Heart right ventricle (tissue), 16 donors: ENCODE results near the gene PARD3. TPM values are rescaled to one million over a fixed set of nuclear protein-coding genes. Genes with fewer than 3 reads are reported as not detected.

ENCODE experiments used
- ATAC-seq, 8 donors: fragments of 200-7000 bp; cut with Tn5 transposase; one replicate each; pipeline ENCODE4 v1.9.1; 2020; ENCODE audit warnings: mild to moderate bottlenecking in 8 of 8, moderate library complexity in 8 of 8, moderate number of reproducible peaks in 1 of 8
- DNase-seq, 2 donors: peaks; one replicate each; pipeline ENCODE4 v3.0.0-alpha.2; 2020
- H3K27ac ChIP-seq, 10 donors: fragments of 200-600 bp; sonication (generic) in 2 of 10; one replicate each; pipeline versions ENCODE4 v1.5.0 to v1.8.0; 2020 to 2022; ENCODE audit warnings: mild to moderate bottlenecking in 3 of 10
- H3K27me3 ChIP-seq, 7 donors: fragments of 200-600 bp; one replicate each; pipeline ENCODE4 v1.8.0; 2021 to 2022; ENCODE audit warnings: mild to moderate bottlenecking in 2 of 7
- H3K36me3 ChIP-seq, 9 donors: fragments of 200-600 bp; sonication (generic) in 1 of 9; one replicate each; pipeline versions ENCODE4 v1.5.0 to v1.8.0; 2020 to 2022; ENCODE audit warnings: mild to moderate bottlenecking in 2 of 9
- H3K4me1 ChIP-seq, 9 donors: fragments of 200-600 bp; sonication (generic) in 1 of 9; one replicate each; pipeline versions ENCODE4 v1.5.0 to v1.8.0; 2020 to 2022; ENCODE audit warnings: mild to moderate bottlenecking in 4 of 9
- H3K4me3 ChIP-seq, 10 donors: fragments of 200-600 bp; sonication (generic) in 2 of 10; one replicate each; pipeline versions ENCODE4 v1.5.0 to v1.8.0; 2020 to 2022; ENCODE audit warnings: mild to moderate bottlenecking in 7 of 10, moderate library complexity in 2 of 10
- H3K9me3 ChIP-seq, 11 donors: fragments of 200-600 bp in 10 of 11; sonication (generic) in 2 of 11; one replicate each; pipeline versions ENCODE4 v1.5.0 to v1.8.0; 2013 to 2022; ENCODE audit warnings: mild to moderate bottlenecking in 2 of 11, control low read depth in 1 of 11, moderate library complexity in 1 of 11
- WGBS, 2 donors: extraction: QIAGEN DNeasy Blood & Tissue Kit; methylation state at CpG; one replicate each; pipeline ENCODE4 v1.1.7; 2013; ENCODE audit warnings: inconsistent platforms in 1 of 2; 5-methylcytosine and 5-hydroxymethylcytosine counted together
- intact Hi-C, 10 donors: fragments of 100-400 bp; cut with DNase I; formaldehyde crosslinking; loops; one replicate each; pipeline versions ENCODE4 v1.11.1 to v1.14.2; 2022
- polyA plus RNA-seq, 2 donors: library from polyadenylated mRNA; stranded (reverse); fragments of 200-250 nt; gene quantifications; one replicate each; pipeline ENCODE4 v1.2.3, GENCODE V29; 2013
- total RNA-seq, 10 donors: library from RNA; stranded (reverse); fragmentation: NEBNext Ultra II Directional in 3 of 10; extraction: Animal tissue kit (Norgen Biotek cat#: 25700) in 3 of 10; gene quantifications; one replicate each; pipeline versions ENCODE4 v1.2.1 to v1.2.4, GENCODE V29; 2021 to 2023
- TF ChIP-seq, protein P1 (sequence below), 9 donors: fragments of 200-600 bp; sonication (generic) in 2 of 9; IDR thresholded peaks; one replicate each; pipeline versions ENCODE4 v1.5.0 to v1.8.0; 2021 to 2022; ENCODE audit warnings: antibody characterized with exemption in 9 of 9, mild to moderate bottlenecking in 5 of 9, moderate library complexity in 1 of 9
- donor health status: Arrhythmogenic right ventricular cardiomyopathy.
- donor health status: ischemic (EF 13 %, LVEDD 7.1; RV severe dilation, severe dysfunction).
- donor health status: healthy with polysubstance abuse.
- donor health status: DM: no; HTN: yes; CAD: no.
- donor health status: DM: no; HTN: no; CAD: no.
- donor health status: ischemic (EF 25% LVEDD 6.9; RV normal size, moderate dysfunction).
- donor health status: ischemic (EF 25% LVEDD 5.7; RV mildly dilated, moderate dysfunction).
- donor health status: healthy.
- donor health status: DM: yes; HTN: yes; CAD: no.
- donor health status: Ischemic cardiomyopathy.
- donor health status: ischemic (EF 35%, LVEDD 5.7; RV mildly dilated, moderate dysfunction).
- donor health status: nonischemic (EF 11% LVEDD 7.7; RV severe dilation, severe dysfunction).
- donor health status: DM: yes; HTN: yes; CAD: no.
- donor health status: PGD.
- donor health status: ischemic (EF 29% LVEDD 5.4; RV normal size, mild dysfunction).
- donor health status: nonischemic (EF 23%, LVEDD 6.1; RV moderate dilation, normal function).

PARD3 gene
- total and polyA plus RNA-seq, 12 donors = 19.7 to 41.8 (median 34.2) TPM

DNA sequence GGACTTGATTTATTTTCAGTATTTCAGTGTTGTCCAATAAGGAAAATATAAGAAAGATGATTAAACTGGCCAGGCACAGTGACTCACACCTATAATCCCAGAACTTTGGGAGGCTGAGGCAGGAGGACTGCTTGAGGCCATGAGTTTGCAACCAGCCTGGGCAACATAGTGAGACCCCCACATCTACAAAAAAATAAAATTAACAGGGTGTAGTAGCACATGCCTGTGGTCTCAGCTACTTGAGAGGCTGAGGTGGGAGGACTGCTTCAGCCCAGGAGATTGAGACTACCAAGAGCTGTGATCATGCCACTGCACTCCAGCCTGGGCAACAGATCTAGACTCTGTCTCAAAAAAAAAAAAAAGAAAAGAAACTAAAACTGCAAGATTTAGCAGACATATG is 138.0 kb downstream of the PARD3 start:
- intact Hi-C loops = loop anchor here in 3 of 10 donors (10.0 kb wide), 3 partner anchors 138 to 348 kb away; partner anchors contain the start of gene PARD3 (in 1 of the 3)

DNA sequence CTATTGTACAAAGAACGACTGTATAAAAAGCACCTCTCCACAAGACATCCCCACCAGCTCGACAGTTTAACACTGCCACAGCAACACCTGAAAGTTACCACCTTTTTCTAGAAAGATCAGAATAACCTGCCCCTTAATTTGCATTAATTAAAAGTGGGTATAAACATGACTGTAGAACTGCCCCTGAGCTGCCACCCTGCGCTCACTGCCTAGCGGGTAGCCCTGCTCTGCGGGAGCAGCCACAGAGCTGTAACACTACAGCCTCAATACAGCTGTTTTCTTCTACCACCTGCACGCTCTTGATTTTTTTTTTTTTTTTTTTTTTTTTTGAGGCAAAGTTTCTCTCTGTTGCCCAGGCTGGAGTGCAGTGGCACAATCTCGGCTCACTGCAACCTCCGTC is 140.9 kb downstream of the PARD3 start:
- no peaks in the 10 kb centered on the region for H3K27me3 ChIP-seq
- no peak overlapping the region for H3K27ac ChIP-seq
- H3K9me3 ChIP-seq = no peaks in the 10 kb centered on the region
- intact Hi-C loops = loop anchor here in 3 of 10 donors (10.0 kb wide), 3 partner anchors 141 to 351 kb away; partner anchors contain the start of gene PARD3 (in 1 of the 3)
- no peak for DNase-seq
- TF ChIP-seq, protein P1, sequence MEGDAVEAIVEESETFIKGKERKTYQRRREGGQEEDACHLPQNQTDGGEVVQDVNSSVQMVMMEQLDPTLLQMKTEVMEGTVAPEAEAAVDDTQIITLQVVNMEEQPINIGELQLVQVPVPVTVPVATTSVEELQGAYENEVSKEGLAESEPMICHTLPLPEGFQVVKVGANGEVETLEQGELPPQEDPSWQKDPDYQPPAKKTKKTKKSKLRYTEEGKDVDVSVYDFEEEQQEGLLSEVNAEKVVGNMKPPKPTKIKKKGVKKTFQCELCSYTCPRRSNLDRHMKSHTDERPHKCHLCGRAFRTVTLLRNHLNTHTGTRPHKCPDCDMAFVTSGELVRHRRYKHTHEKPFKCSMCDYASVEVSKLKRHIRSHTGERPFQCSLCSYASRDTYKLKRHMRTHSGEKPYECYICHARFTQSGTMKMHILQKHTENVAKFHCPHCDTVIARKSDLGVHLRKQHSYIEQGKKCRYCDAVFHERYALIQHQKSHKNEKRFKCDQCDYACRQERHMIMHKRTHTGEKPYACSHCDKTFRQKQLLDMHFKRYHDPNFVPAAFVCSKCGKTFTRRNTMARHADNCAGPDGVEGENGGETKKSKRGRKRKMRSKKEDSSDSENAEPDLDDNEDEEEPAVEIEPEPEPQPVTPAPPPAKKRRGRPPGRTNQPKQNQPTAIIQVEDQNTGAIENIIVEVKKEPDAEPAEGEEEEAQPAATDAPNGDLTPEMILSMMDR (IDR thresholded peaks at IDR 0.05) = no peak
- H3K4me1 ChIP-seq = peaks cover 0 to 16% (median 8%) of the 10 kb centered on the region in 9 donors
- no peaks in the 10 kb centered on the region for H3K36me3 ChIP-seq
- no peak overlapping the region for H3K4me3 ChIP-seq
- 92 to 95% methylated on average over 8 of the region's 8 CpGs for WGBS, 2 donors
- ATAC-seq = no peak

More for the DNA sequence above, 138.0 kb downstream of the PARD3 start:
- no peaks in the 10 kb centered on the region for H3K36me3 ChIP-seq
- H3K4me1 ChIP-seq = peaks cover 0 to 16% (median 8%) of the 10 kb centered on the region in 9 donors
- H3K4me3 ChIP-seq = no peak overlapping the region
- H3K27me3 ChIP-seq = no peaks in the 10 kb centered on the region
- no peak for DNase-seq
- no peak overlapping the region for H3K27ac ChIP-seq
- no peak for ATAC-seq
- TF ChIP-seq, protein P1 (IDR thresholded peaks at IDR 0.05) = no peak
- no peaks in the 10 kb centered on the region for H3K9me3 ChIP-seq

DNA sequence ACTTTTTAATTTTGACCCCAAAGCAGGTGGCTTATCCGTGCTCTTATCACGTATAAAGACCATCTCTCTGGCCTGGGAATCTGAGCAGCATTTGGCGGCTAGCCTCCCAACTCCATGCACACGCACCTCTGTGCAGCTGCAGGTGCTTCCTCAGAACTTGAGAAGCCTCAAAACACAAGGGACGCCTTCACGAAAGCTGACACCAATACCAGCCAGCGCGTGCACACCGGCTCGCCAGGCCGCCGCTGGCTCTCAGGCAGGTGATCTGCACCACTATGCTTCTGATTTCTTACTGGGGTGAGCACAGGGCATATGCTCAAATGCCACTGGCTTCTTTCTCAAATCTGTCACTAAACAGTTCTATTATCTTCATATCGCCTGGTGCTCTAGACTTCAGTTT is 145.0 kb downstream of the PARD3 start:
- no peak for DNase-seq
- H3K4me1 ChIP-seq = peaks cover 0 to 40% (median 18%) of the 10 kb centered on the region in 9 donors
- no peak for ATAC-seq
- no peaks in the 10 kb centered on the region for H3K27me3 ChIP-seq
- H3K36me3 ChIP-seq = no peaks in the 10 kb centered on the region
- intact Hi-C loops = loop anchor here in 3 of 10 donors (10.0 kb wide), 3 partner anchors 145 to 355 kb away; partner anchors contain the start of gene PARD3 (in 1 of the 3)
- no peak overlapping the region for H3K27ac ChIP-seq
- no peaks in the 10 kb centered on the region for H3K9me3 ChIP-seq
- 85 to 90% methylated on average over 13 of the region's 13 CpGs for WGBS, 2 donors
- TF ChIP-seq, protein P1 (IDR thresholded peaks at IDR 0.05) = no peak
- no peak overlapping the region for H3K4me3 ChIP-seq

DNA sequence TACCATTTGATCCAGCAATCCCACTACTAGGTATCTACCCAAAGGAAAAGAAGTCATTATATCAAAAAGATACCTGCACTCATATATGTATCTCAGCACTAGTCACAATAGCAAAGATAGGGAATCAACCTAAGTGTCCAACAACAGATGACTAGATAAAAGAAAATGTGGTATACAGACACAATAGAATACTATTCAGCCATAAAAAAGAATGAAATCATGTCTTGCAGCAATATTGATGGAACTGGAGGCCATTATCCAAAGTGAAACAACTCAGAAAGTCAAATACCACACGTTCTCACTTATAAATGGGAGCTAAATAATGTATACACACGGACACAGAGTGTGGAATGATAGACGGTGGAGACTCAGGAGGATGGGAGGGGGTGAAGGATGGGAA is 146.0 kb downstream of the PARD3 start:
- Histone ChIP-seq H3K27ac (no peak overlapping the region), H3K9me3 (no peaks in the 10 kb centered on the region), H3K4me1 (peaks cover 0 to 40% (median 18%) of the 10 kb centered on the region in 9 donors), H3K36me3 (no peaks in the 10 kb centered on the region), H3K27me3 (no peaks in the 10 kb centered on the region), H3K4me3 (no peak overlapping the region)
- DNase-seq = no peak
- intact Hi-C loops = loop anchor here in 9 of 10 donors (5.0 to 10.0 kb wide), 8 partner anchors 56 to 358 kb away; partner anchors contain the start of gene PARD3 (in 6 of the 9)
- no peak for ATAC-seq
- TF ChIP-seq, protein P1 (IDR thresholded peaks at IDR 0.05) = no peak
- 92 to 97% methylated on average over 3 of the region's 3 CpGs for WGBS, 2 donors
